ENCODE results near the gene FOXA3.

Gene FOXA3

DNA sequence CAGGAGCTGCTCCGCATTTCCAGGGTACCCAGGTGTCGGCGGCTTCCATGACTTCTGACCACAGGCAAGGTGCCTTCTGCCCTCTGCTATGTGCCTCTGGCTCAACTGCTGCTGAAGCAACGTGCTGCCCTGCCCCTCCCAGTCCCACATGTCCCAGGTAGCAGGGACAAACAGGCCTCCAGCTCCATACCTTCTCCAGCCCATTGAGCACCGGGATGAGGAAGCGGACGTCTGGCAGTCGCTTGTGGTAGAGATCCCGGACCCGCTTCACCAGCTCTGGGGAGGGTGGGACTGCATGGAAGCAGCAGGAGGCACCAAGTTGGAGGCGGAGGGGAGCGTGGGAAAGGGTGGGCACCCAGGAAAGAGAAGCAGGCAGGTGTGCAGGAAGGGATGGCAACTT lies 40.9 kb upstream of the FOXA3 start:
- no peak overlapping the region for H3K4me3 ChIP-seq (replicated peaks; ENCODE audit: low read depth, low read length)
- TF ChIP-seq, protein P1, sequence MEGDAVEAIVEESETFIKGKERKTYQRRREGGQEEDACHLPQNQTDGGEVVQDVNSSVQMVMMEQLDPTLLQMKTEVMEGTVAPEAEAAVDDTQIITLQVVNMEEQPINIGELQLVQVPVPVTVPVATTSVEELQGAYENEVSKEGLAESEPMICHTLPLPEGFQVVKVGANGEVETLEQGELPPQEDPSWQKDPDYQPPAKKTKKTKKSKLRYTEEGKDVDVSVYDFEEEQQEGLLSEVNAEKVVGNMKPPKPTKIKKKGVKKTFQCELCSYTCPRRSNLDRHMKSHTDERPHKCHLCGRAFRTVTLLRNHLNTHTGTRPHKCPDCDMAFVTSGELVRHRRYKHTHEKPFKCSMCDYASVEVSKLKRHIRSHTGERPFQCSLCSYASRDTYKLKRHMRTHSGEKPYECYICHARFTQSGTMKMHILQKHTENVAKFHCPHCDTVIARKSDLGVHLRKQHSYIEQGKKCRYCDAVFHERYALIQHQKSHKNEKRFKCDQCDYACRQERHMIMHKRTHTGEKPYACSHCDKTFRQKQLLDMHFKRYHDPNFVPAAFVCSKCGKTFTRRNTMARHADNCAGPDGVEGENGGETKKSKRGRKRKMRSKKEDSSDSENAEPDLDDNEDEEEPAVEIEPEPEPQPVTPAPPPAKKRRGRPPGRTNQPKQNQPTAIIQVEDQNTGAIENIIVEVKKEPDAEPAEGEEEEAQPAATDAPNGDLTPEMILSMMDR (IDR thresholded peaks at IDR 0.05; ENCODE audit: low read depth, low read length, missing control alignments): no peak
- no peak for DNase-seq (ENCODE audit: extremely low read depth, low read depth)

DNA sequence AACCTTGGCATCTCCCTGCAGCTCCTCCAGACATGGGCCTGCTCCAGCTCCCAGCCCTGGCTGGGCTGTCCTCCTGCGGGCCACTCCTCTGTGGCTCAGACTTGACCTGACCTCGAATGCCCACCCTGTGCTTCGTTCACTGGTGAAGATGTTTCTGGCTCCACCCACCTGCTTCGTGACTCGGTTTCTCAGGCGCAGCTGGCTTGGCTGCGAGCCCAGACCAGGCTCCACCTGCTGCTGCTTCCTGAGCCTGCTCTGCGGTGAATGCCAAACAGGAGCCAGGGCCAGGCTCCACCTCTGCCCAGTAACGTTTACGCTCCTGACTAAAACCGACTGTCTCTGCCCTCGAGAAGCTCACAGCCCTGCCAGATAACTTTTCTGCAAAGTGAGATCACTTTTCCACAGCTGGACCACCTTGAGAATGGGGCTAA lies 40.1 kb upstream of the FOXA3 start:
- TF ChIP-seq, protein P1 (IDR thresholded peaks at IDR 0.05; ENCODE audit: low read depth, low read length, missing control alignments): no peak
- H3K4me3 ChIP-seq (replicated peaks; ENCODE audit: low read depth, low read length): no peak overlapping the region
- no peak for DNase-seq (ENCODE audit: extremely low read depth, low read depth)

DNA sequence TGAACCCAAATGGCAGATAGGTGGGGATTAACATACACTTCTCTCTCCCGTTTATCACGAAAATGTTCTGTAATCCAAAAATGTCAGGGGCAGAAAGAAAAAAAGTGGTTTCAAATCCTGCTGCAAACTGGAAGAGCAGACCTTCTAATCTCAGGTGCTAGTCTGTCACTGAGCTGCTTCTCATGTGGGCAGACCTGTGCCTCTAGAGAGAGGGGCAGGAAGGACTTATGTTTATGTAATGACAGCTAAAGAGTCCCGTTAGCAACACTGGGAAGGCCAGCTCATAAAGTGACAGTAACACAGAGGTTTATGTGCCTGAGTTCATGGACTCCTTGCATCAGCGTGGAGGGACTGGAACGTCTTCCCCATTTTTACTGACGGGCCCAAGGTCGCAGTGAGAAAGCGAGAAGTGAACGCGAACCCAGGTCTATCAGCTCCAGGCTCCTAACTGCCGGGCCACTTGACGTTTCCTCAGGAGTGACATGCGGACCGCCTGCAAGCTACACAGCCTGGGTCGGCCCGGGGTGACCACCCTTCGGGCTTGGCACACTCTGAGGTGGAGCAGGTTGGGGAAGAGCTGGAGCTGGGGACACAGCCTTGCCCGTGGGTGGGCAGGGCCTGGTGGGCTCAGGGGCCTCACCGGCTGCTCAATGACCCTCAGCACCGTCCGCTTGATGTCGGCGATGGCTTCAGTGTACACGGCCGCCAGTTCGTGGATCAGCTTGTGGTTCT lies 39.4 kb upstream of the FOXA3 start:
- no peak overlapping the region for H3K4me3 ChIP-seq (replicated peaks; ENCODE audit: low read depth, low read length)
- TF ChIP-seq, protein P1 (IDR thresholded peaks at IDR 0.05; ENCODE audit: low read depth, low read length, missing control alignments): no peak
- no peak for DNase-seq (ENCODE audit: extremely low read depth, low read depth)

DNA sequence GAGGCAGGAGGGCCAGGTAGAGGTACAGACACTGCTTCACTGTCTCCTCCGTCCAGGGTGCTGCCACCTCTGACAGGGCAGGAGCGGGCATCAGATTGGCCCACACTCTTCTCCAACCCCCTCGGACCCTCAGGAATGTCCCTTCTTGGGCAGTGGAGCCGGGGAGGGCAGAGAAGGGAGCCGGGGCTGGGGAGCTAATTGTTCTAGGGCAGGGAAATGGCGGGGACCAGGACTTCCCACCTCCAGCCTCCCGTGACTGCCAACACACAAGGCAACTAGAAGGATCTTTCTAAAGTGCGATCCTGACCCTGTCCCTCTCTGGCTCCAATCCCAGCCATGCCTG lies 38.9 kb upstream of the FOXA3 start:
- no peak overlapping the region for H3K4me3 ChIP-seq (replicated peaks; ENCODE audit: low read depth, low read length)
- no peak for DNase-seq (ENCODE audit: extremely low read depth, low read depth)
- TF ChIP-seq, protein P1 (IDR thresholded peaks at IDR 0.05; ENCODE audit: low read depth, low read length, missing control alignments): no peak

DNA sequence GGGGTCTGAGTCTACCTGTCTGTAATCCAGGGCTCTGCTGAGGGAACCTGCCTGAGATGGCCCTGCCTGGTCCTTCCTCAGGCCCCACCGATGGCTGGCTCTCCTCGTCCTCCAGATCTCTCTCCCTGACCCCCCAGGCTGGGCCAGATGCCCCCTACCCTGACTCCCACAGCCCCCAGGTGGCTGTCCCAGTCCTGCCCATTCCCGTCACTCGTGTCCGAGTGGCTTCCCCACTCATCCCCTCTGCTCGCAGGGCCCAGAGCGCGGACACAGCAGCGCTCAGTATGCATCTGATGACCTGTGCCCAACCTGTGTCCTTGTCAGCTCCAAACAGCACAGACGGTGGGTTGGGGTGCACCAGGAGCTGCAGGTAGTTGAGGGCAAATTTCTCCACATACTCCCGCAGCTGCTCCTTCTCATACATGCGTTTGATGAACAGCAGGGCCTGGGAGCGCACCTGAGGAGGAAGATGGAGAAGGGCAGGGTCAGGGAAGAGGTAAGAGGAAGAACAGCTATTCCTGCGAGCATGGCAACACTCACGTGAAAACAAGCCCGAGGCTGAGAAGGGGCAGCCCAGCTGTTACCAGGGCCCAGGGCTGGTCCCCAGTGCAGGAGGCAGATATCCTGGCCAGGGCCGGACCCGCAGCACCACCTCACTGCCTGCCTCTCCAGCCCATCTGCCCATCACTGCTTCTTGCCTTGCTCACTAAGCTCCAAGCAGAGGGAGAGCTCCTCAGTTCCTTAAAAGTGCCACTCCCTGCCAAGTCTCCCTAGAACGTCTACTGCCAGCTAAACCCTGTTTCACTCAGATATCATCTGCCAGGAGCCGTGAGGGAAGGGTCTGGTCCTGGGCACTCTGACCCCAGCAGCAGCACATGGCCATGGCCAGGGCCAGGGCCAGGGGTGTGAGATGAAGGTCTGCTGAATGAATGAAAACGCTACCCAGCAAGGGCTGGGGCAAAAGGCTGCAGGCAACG lies 37.9 kb upstream of the FOXA3 start:
- DNase-seq (ENCODE audit: extremely low read depth, low read depth): no peak
- H3K4me3 ChIP-seq (replicated peaks; ENCODE audit: low read depth, low read length): no peak overlapping the region
- TF ChIP-seq, protein P1 (IDR thresholded peaks at IDR 0.05; ENCODE audit: low read depth, low read length, missing control alignments): no peak

DNA sequence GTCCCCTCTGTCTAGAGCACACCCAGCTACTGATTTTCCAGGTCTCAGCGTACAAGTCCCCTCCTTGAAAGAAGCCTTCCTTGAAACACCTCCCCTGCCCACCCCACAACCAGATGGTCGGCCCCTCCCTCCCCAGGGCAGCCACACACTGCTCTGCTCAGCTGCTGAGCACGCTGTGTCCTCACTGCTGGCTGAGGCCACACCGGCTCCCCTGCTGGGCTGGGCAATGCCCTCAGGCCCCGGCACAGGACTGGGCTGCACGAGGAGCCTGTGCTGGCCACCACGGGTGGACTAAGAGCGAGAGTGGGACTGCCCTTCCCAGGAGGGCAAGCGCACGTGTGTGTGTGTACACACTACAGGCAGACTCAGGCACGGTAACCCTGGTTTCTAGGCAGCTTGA lies 37.2 kb upstream of the FOXA3 start:
- no peak for DNase-seq (ENCODE audit: extremely low read depth, low read depth)
- TF ChIP-seq, protein P1 (IDR thresholded peaks at IDR 0.05; ENCODE audit: low read depth, low read length, missing control alignments): no peak

More for the DNA sequence above, 37.2 kb upstream of the FOXA3 start:
- H3K4me3 ChIP-seq (replicated peaks; ENCODE audit: low read depth, low read length): no peak overlapping the region

All from HFF-Myc (cell line).